Lung microvascular endothelial cell (primary cell): ENCODE results near the gene PBX3. TPM values are rescaled to one million over a fixed set of nuclear protein-coding genes. Genes with fewer than 3 reads are reported as not detected.

Experiments used
- DNase-seq, 2 donors: peaks; one replicate each; pipeline versions ENCODE4 v3.0.0 to v3.0.0-alpha.2; 2010; ENCODE audit warnings: low read depth in 2 of 2
- total RNA-seq: library from RNA; depleted of rRNA; stranded (reverse); fragments of >200 nt; gene quantifications from 2 replicates; pipeline ENCODE4 v1.2.1, GENCODE V29; 2014

Gene PBX3
- total RNA-seq, 1 donor from 2014 or later, result 4.0 TPM

GRCh38 chr9:125971050-125971449 is 223.9 kb downstream of the PBX3 start:
- no peak for DNase-seq

GRCh38 chr9:125972012-125972729 is 225.0 kb downstream of the PBX3 start:
- DNase-seq, result no peak

- DNase-seq, result no peak
Measured at GRCh38 chr9:125973547-125973946, 226.4 kb downstream of the PBX3 start.

GRCh38 chr9:125974705-125975104 is 227.5 kb downstream of the PBX3 start:
- no peak for DNase-seq

GRCh38 chr9:125977223-125977622 is 230.1 kb downstream of the PBX3 start:
- no peak for DNase-seq

GRCh38 chr9:125979383-125979782 is 232.2 kb downstream of the PBX3 start:
- DNase-seq, result no peak

GRCh38 chr9:125982798-125983406 is 235.7 kb downstream of the PBX3 start:
- no peak for DNase-seq

- no peak for DNase-seq
Measured at GRCh38 chr9:125983681-125984080, 236.5 kb downstream of the PBX3 start.

GRCh38 chr9:125984461-125984860 is 237.3 kb downstream of the PBX3 start:
- DNase-seq, result no peak

GRCh38 chr9:125985142-125985997 is 238.2 kb downstream of the PBX3 start:
- no peak for DNase-seq

- DNase-seq, result no peak
Measured at GRCh38 chr9:125985998-125986655, 239.0 kb downstream of the PBX3 start.

GRCh38 chr9:125986966-125987365 is 239.8 kb downstream of the PBX3 start:
- no peak for DNase-seq

GRCh38 chr9:125987420-125987819 is 240.2 kb downstream of the PBX3 start:
- DNase-seq, result no peak

GRCh38 chr9:125988479-125989050 is 241.4 kb downstream of the PBX3 start:
- no peak for DNase-seq

- DNase-seq, result no peak
Measured at GRCh38 chr9:125989090-125989501, 241.9 kb downstream of the PBX3 start.

GRCh38 chr9:125989524-125990180 is 242.5 kb downstream of the PBX3 start:
- DNase-seq, result no peak

GRCh38 chr9:125990186-125990792 is 243.1 kb downstream of the PBX3 start:
- DNase-seq, result no peak

GRCh38 chr9:125990793-125991220 is 243.6 kb downstream of the PBX3 start:
- no peak for DNase-seq

GRCh38 chr9:125991886-125992529 is 244.8 kb downstream of the PBX3 start:
- DNase-seq, result no peak

- DNase-seq, result no peak
Measured at GRCh38 chr9:125992557-125992956, 245.4 kb downstream of the PBX3 start.
